ENCODE data around the gene RNU5D-1. TPM values are rescaled to one million over a fixed set of nuclear protein-coding genes. Genes with fewer than 3 reads are reported as not detected.

The RNU5D-1 gene
- total RNA-seq, 2 donors from 2014 or later = not detected

DNA sequence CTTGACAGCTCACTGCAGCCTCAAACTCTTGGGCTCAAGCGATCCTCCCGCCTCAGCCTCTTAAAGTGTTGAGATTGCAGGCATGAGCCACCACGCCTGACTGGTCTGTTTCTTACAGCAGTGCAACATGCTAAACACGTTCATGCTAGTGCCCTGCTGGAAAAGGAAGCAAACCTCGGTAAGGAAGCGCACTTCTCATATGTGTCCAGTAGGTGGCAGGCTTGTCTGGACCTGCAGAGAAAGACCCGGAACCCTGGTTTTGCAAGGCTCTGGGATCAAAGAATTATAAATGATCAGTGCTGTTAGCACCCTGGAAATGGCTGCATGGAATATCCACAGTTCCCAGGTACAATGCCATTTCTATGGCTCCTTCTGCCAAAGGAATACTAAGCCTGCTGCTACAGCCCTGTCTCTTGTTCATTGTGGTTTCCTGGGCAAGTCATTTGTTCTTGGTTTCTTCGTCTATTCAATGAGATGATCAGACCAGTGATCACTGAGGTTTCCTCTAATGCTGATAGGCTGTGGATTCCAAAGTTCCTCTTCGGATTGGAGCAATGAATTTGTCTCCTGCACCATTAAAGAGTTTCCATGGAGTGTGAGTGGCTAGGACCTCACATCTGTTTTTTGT lies 15.9 kb downstream of the RNU5D-1 start:
- Histone ChIP-seq H3K36me3 (no peaks in the 10 kb centered on the region), H3K9ac (ENCODE audit: low read depth in 2 of 2, low read length in 2 of 2) (peak overlapping the region in 1 of 2 donors; percentile 16), H3K9me3 (no peaks in the 10 kb centered on the region), H3K27ac (no peak overlapping the region), H3K4me1 (no peaks in the 10 kb centered on the region), H3K27me3 (no peaks in the 10 kb centered on the region), H3K4me3 (no peak overlapping the region)
- intact Hi-C loops (cut with DNase I) = no loop called here
- TF ChIP-seq, protein P1, sequence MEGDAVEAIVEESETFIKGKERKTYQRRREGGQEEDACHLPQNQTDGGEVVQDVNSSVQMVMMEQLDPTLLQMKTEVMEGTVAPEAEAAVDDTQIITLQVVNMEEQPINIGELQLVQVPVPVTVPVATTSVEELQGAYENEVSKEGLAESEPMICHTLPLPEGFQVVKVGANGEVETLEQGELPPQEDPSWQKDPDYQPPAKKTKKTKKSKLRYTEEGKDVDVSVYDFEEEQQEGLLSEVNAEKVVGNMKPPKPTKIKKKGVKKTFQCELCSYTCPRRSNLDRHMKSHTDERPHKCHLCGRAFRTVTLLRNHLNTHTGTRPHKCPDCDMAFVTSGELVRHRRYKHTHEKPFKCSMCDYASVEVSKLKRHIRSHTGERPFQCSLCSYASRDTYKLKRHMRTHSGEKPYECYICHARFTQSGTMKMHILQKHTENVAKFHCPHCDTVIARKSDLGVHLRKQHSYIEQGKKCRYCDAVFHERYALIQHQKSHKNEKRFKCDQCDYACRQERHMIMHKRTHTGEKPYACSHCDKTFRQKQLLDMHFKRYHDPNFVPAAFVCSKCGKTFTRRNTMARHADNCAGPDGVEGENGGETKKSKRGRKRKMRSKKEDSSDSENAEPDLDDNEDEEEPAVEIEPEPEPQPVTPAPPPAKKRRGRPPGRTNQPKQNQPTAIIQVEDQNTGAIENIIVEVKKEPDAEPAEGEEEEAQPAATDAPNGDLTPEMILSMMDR (IDR thresholded peaks at IDR 0.05) = peak; percentile 94
- peak; percentile 73 for DNase-seq

DNA sequence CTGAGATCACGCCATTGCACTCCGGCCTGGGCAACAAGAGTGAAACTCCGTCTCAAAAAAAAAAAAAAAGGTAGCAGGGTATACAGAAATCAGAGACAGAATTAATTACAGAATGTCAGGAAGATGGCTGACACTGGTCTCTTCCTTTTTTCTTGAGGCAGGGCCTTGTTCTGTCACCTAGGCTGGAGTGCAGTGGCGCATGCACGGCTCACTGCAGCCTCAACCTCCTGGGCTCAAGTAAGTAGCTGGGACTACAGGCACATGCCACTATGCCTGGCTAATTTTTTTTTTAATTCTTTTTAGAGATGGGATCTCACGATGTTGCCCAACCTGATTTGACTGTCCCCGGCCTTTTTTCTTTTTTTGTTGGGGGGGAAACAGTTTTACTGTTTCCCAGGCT lies 16.4 kb downstream of the RNU5D-1 start:
- Histone ChIP-seq H3K9ac (ENCODE audit: low read depth in 2 of 2, low read length in 2 of 2) (no peak overlapping the region), H3K4me3 (no peak overlapping the region), H3K36me3 (no peaks in the 10 kb centered on the region), H3K27ac (no peak overlapping the region), H3K4me1 (no peaks in the 10 kb centered on the region), H3K9me3 (no peaks in the 10 kb centered on the region), H3K27me3 (no peaks in the 10 kb centered on the region)
- intact Hi-C loops (cut with DNase I) = no loop called here
- TF ChIP-seq, protein P1 (IDR thresholded peaks at IDR 0.05) = no peak
- DNase-seq = no peak

DNA sequence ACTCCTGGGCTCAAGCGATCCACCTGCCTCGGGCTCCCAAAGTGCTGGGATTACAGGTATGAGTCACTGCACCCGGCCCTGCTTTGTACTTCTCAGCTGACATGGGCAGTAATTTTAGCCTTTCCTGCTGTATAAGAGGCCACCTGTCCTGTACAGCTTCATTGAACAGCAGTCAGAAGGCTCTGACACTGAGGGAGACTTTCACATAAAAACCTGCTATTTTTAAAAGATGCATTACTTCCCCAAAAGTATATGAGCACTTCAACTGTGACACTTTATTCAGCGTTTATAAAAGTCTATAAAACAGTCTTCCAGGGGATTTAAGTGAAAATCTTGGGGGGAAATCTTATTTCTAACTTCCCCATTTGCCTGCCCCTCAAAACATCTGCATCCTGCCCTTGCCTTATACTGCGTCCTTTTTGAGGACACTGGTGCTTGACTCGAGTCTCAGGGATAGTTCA lies 17.6 kb downstream of the RNU5D-1 start:
- H3K9me3 ChIP-seq = no peaks in the 10 kb centered on the region
- no peak overlapping the region for H3K4me3 ChIP-seq
- DNase-seq = no peak
- no peaks in the 10 kb centered on the region for H3K27me3 ChIP-seq
- H3K9ac ChIP-seq (ENCODE audit: low read depth in 2 of 2, low read length in 2 of 2) = no peak overlapping the region
- no peaks in the 10 kb centered on the region for H3K4me1 ChIP-seq
- TF ChIP-seq, protein P1 (IDR thresholded peaks at IDR 0.05) = no peak
- H3K27ac ChIP-seq = no peak overlapping the region
- intact Hi-C loops (cut with DNase I) = no loop called here
- H3K36me3 ChIP-seq = no peaks in the 10 kb centered on the region

DNA sequence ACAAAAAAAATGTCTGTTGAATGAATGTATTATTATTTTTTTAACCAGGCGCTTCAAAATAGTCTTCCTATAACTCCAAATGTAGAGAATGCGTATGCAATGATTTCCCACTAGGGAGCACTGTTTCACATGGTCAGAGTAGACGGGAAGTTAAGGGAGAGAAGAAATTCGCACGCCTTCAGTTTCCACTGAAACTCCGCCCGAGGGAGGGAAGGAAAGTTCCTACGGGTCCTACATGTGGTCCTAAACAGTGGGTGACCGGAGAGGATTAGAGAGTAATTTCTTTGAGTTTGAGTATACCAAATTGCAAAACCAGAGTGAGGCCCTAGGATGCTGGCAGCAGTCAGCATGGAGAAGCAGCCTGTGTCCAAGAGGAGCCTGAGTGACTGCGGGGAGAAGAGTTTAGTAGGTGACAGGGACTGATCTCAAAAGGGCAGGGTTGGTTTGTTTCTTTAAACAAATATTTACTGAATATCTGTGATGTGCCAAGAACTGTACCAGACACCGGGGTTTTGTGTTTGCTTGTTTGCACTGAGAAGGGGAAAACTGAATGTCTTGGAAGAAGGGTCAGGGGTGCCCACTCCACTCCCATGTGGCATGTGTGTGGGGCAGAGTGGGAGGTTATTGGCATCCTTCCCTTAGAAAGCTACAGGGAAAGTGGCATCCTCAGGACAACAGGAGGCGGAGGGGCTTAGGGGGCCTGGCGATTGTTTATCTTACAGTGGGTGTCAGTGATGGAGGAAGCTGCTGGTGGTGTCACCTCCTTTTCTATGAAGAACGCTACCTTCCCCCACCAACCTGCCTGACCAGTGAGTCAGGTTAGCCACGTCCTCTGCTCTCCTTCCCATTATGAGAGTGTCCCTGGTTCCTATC lies 22.8 kb downstream of the RNU5D-1 start:
- TF ChIP-seq, protein P1 (IDR thresholded peaks at IDR 0.05) = peak; percentile 65
- Histone ChIP-seq H3K4me3 (no peak overlapping the region), H3K27me3 (no peaks in the 10 kb centered on the region), H3K4me1 (no peaks in the 10 kb centered on the region), H3K27ac (no peak overlapping the region), H3K9ac (ENCODE audit: low read depth in 2 of 2, low read length in 2 of 2) (no peak overlapping the region), H3K36me3 (no peaks in the 10 kb centered on the region), H3K9me3 (no peaks in the 10 kb centered on the region)
- peak; percentile 44 for DNase-seq
- intact Hi-C loops (cut with DNase I) = no loop called here

DNA sequence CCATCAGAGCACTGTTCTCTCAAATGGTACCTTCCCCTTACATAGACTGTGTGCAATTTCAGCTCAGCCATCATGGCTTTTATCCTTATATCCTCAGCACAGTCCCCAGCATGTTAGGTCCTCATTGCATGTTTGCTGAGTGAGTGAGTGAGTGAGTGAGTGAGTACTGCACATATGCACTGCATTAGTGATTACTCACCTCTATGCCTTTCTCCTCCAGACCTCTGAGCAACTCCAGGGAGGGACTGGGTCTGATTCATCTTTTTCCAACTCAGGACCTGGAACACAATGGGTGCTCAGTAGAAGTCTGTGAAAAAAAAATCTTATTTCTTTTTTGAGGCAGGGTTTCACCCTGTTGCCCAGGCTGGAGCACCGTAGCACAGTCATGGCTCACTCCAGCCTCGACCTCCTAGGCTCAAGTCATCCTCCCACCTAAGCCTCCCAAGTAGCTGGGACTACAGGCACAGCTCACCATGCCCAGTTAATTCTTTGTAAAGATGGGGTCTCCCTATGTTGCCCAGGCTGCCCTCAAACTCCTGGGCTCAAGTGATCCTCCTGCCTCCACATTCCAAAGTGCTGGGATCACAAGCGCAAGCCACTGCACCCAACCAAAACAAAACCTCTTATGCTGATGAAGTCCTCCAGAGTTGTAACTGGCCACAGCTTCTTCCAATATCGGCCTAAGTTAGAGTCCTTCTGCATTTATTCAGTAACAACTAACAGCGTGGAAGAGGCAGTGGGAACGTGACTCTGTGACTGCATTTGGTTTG lies 23.7 kb downstream of the RNU5D-1 start:
- Histone ChIP-seq H3K27ac (no peak overlapping the region), H3K4me1 (no peaks in the 10 kb centered on the region), H3K9ac (ENCODE audit: low read depth in 2 of 2, low read length in 2 of 2) (no peak overlapping the region), H3K4me3 (no peak overlapping the region), H3K9me3 (no peaks in the 10 kb centered on the region), H3K27me3 (no peaks in the 10 kb centered on the region), H3K36me3 (no peaks in the 10 kb centered on the region)
- intact Hi-C loops (cut with DNase I) = no loop called here
- TF ChIP-seq, protein P1 (IDR thresholded peaks at IDR 0.05) = no peak
- DNase-seq = no peak
